GM21717 (cell line): ENCODE measurements around the gene PDGFD.
"Not testable (repeated sequence)": the region's sequence is repeated elsewhere in the genome, so short reads cannot be mapped to it uniquely, and the experiment has no call there.

Source experiments
- ATAC-seq: cut with Tn5 transposase; IDR thresholded peaks from one replicate; pipeline ENCODE4 v1.9.1; 2021; ENCODE audit warnings: mild to moderate bottlenecking, moderate library complexity; ENCODE audit not compliant: unreplicated experiment

The PDGFD gene

GRCh38 chr11:104058680-104059079 lies 105.3 kb downstream of the PDGFD start:
- no peak for ATAC-seq

- no peak for ATAC-seq
Observed at GRCh38 chr11:104057908-104058307, 106.0 kb downstream of the PDGFD start.

GRCh38 chr11:104055596-104055995 lies 108.4 kb downstream of the PDGFD start:
- ATAC-seq: no peak

- ATAC-seq: no peak
Observed at GRCh38 chr11:104054911-104055529, 108.9 kb downstream of the PDGFD start.

- no peak for ATAC-seq
Observed at GRCh38 chr11:104053743-104054478, 110.0 kb downstream of the PDGFD start.

- ATAC-seq: no peak
Observed at GRCh38 chr11:104051778-104052177, 112.2 kb downstream of the PDGFD start.

GRCh38 chr11:104049116-104049515 lies 114.8 kb downstream of the PDGFD start:
- no peak for ATAC-seq

- ATAC-seq: not testable (repeated sequence)
Observed at GRCh38 chr11:104046858-104047257, 117.1 kb downstream of the PDGFD start.

GRCh38 chr11:104046331-104046730 lies 117.6 kb downstream of the PDGFD start:
- no peak for ATAC-seq

GRCh38 chr11:104043678-104044239 lies 120.2 kb downstream of the PDGFD start:
- ATAC-seq: no peak

- no peak for ATAC-seq
Observed at GRCh38 chr11:104043142-104043541, 120.8 kb downstream of the PDGFD start.

GRCh38 chr11:104041792-104042191 lies 122.2 kb downstream of the PDGFD start:
- ATAC-seq: no peak

GRCh38 chr11:104036995-104037394 lies 127.0 kb downstream of the PDGFD start:
- ATAC-seq: no peak

- ATAC-seq: no peak
Observed at GRCh38 chr11:104036588-104036987, 127.4 kb downstream of the PDGFD start, which contains the start of gene DDI1. Gene DDI1 (plus strand): TSS chr11:104036640. CDS start chr11:104036823, 183 bp downstream.

- no peak for ATAC-seq
Observed at GRCh38 chr11:104033561-104033960, 130.4 kb downstream of the PDGFD start.

- ATAC-seq: no peak
Observed at GRCh38 chr11:104033134-104033533, 130.8 kb downstream of the PDGFD start.

- no peak for ATAC-seq
Observed at GRCh38 chr11:104028476-104029263, 135.3 kb downstream of the PDGFD start.

- ATAC-seq: no peak
Observed at GRCh38 chr11:104024572-104024971, 139.4 kb downstream of the PDGFD start.

GRCh38 chr11:104015649-104016415 lies 148.1 kb downstream of the PDGFD start:
- peak; percentile 94 for ATAC-seq

GRCh38 chr11:104011044-104011443 lies 152.9 kb downstream of the PDGFD start:
- no peak for ATAC-seq

- no peak for ATAC-seq
Observed at GRCh38 chr11:104009744-104010143, 154.2 kb downstream of the PDGFD start.
